K562 (cell line): ENCODE data around the gene CCDC87.

Source experiments
- FOXK2 ChIP-seq, 2 experiments: fragments of 450-650 bp; IDR thresholded peaks in 1 of 2; conservative IDR thresholded peaks in 1 of 2; 2 replicates each; pipeline ENCODE4 v1.6.1; 2016; ENCODE audit warnings: low read depth in 2 of 2, mild to moderate bottlenecking in 1 of 2
- POLR2AphosphoS5 ChIP-seq: IDR thresholded peaks from 2 replicates; pipeline ENCODE4 v1.6.1; 2011; ENCODE audit warnings: mild to moderate bottlenecking, low read depth, low read length, moderate library complexity; ENCODE audit not compliant: control insufficient read depth, insufficient read depth
- RUNX1 ChIP-seq: sonication (generic); IDR thresholded peaks from 2 replicates; pipeline ENCODE4 v1.6.1; 2016; ENCODE audit warnings: antibody characterized with exemption, low read depth
- ZNF146 ChIP-seq: IDR thresholded peaks from one replicate; pipeline ENCODE4 v1.6.1; 2018; ENCODE audit warnings: missing compliant biosample characterization; ENCODE audit not compliant: unreplicated experiment

- no peak for TF ChIP-seq RUNX1
- no peak for TF ChIP-seq POLR2AphosphoS5
- no peak for TF ChIP-seq ZNF146
- no peak for TF ChIP-seq FOXK2 (conservative IDR thresholded peaks at IDR 0.05 in 1 of 2, IDR thresholded peaks at IDR 0.05 in 1 of 2; ENCODE audit: low read depth in 2 of 2)
Measured at GRCh38 chr11:66564984-66565383, 27.9 kb downstream of the CCDC87 start.
